Chondrocyte (in vitro differentiated cells): ENCODE measurements around the gene LRPAP1. TPM values are rescaled to one million over a fixed set of nuclear protein-coding genes. Genes with fewer than 3 reads are reported as not detected.

ENCODE experiments used
- DNase-seq: peaks from one replicate; pipeline ENCODE4 v3.0.0; 2021; ENCODE audit warnings: mixed read lengths, low spot score
- H3K27ac Mint-ChIP-seq: one replicate; pipeline ENCODE4 v1.8.0; 2021; ENCODE audit warnings: mild to moderate bottlenecking, moderate library complexity, mixed read lengths; ENCODE audit not compliant: unreplicated experiment
- H3K27me3 Mint-ChIP-seq: 2 replicates; pipeline ENCODE4 v1.8.0; 2021; ENCODE audit warnings: low read depth, mixed read lengths
- H3K36me3 Mint-ChIP-seq: 2 replicates; pipeline ENCODE4 v1.8.0; 2021; ENCODE audit warnings: low read depth, mixed read lengths
- H3K4me1 Mint-ChIP-seq: 2 replicates; pipeline ENCODE4 v1.8.0; 2021; ENCODE audit warnings: low read depth, mild to moderate bottlenecking, mixed read lengths
- H3K4me3 Mint-ChIP-seq: one replicate; pipeline ENCODE4 v1.8.0; 2021; ENCODE audit warnings: mild to moderate bottlenecking, moderate library complexity, mixed read lengths; ENCODE audit not compliant: unreplicated experiment
- H3K9me3 Mint-ChIP-seq: 2 replicates; pipeline ENCODE4 v1.8.0; 2021; ENCODE audit warnings: low read depth, mixed read lengths
- total RNA-seq: library from RNA; stranded (reverse); gene quantifications from 3 replicates; pipeline ENCODE4 v1.2.1, GENCODE V29; 2021
- TF ChIP-seq, protein P1 (sequence below): fragments of 200-600 bp; sonication (generic); IDR thresholded peaks from 2 replicates; pipeline ENCODE4 v1.5.0; 2021; ENCODE audit warnings: antibody characterized with exemption, mild to moderate bottlenecking, moderate library complexity

LRPAP1 gene
- total RNA-seq, 1 donor from 2014 or later: 135 TPM

DNA sequence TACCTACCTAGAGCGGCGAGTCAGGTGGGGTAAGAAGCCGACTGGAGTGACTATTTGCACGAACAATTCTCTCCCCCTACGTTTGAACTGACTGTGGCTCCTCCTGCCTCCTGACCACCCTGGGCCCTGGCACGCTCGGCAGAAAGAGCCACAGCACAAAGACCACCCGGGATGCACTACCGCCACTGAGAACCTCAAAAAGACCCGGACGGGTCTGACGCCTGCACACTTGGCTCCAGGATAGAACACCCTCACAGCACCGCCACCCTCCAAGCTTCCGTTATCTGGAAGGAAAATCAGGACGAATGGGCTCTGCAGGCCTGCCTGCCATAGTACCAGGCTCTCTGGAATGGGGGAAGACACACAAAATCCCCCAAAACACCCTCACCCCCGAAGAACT, 2.2 kb downstream of the LRPAP1 start:
- no peaks in the 10 kb centered on the region for H3K9me3 Mint-ChIP-seq
- TF ChIP-seq, protein P1, sequence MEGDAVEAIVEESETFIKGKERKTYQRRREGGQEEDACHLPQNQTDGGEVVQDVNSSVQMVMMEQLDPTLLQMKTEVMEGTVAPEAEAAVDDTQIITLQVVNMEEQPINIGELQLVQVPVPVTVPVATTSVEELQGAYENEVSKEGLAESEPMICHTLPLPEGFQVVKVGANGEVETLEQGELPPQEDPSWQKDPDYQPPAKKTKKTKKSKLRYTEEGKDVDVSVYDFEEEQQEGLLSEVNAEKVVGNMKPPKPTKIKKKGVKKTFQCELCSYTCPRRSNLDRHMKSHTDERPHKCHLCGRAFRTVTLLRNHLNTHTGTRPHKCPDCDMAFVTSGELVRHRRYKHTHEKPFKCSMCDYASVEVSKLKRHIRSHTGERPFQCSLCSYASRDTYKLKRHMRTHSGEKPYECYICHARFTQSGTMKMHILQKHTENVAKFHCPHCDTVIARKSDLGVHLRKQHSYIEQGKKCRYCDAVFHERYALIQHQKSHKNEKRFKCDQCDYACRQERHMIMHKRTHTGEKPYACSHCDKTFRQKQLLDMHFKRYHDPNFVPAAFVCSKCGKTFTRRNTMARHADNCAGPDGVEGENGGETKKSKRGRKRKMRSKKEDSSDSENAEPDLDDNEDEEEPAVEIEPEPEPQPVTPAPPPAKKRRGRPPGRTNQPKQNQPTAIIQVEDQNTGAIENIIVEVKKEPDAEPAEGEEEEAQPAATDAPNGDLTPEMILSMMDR: no peak
- H3K36me3 Mint-ChIP-seq: no peaks in the 10 kb centered on the region
- peaks cover 21% of the 10 kb centered on the region for H3K4me1 Mint-ChIP-seq
- no peak overlapping the region for H3K27ac Mint-ChIP-seq
- no peak overlapping the region for H3K4me3 Mint-ChIP-seq
- H3K27me3 Mint-ChIP-seq: peaks cover under 1% of the 10 kb centered on the region
- peak; percentile 37 for DNase-seq

DNA sequence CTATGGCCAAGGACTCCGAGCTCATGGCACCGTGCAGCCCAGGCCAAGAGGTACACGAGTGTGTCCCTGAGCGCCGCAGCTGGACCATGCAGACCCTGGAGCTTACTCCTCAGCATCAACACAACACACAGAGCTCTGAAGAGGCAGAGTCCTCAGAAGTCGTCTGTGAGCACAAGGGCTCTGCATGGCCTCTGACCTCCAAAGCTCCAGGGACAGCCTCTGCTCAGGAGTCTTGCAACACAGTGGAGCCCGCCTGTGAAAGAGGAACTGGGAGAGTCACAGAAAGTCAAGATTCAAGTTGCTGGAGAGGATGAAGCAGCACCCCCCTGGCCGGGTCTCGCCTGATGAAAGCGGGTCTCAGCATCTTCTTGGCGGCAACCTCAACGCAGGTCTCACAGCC, 2.9 kb downstream of the LRPAP1 start:
- no peak overlapping the region for H3K4me3 Mint-ChIP-seq
- H3K36me3 Mint-ChIP-seq: peaks cover 3% of the 10 kb centered on the region
- no peaks in the 10 kb centered on the region for H3K9me3 Mint-ChIP-seq
- no peaks in the 10 kb centered on the region for H3K27me3 Mint-ChIP-seq
- no peak overlapping the region for H3K27ac Mint-ChIP-seq
- TF ChIP-seq, protein P1: no peak
- peak; percentile 58 for DNase-seq
- H3K4me1 Mint-ChIP-seq: peaks cover 21% of the 10 kb centered on the region

DNA sequence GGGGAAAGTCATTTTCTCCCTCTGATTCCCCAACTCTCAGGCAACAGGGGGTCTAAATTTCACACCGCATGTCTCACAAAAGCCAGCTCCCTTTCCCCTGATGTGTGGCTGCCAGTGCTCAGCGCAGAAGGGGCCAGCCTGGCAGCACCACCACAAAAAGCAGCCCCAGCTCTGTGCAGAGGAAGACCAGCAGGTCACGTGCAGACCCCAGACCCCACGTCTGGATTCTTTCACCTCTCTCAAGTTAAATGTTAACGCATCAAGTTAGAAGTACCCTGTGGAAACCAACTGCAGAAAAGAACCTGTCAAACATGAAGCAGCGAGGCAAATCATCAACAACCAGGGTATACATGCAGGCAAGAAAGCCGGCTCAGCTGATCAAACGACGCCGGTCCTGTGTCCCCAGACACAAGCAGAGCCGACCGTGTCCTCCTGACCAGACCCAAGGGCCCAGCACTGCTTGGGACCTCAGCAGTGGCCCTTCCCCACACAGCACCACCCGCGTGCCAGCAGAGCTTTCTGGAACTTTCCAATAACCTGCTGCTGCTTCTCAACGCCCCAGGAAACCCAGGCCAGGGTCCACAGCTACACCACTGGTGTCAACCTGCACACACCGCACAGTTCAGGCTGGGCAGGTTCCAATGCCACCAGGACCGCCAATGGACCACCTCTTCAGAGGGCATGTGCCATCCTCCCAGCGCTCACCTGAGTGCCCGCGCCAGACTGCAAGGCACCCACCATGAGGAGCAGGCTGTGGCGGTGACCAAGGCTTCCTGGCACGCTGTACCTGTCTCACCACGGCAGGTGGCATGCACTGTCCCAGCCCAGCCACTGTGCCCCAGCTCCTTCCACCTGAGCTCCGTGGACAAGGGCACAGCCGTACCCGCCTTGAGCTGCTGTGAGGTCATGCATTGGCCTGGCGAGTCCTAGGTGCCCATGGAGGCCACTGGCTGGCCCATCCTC, 4.0 kb downstream of the LRPAP1 start:
- DNase-seq: peak; percentile 86
- Mint-ChIP-seq H3K27me3 (no peaks in the 10 kb centered on the region), H3K4me1 (peaks cover 21% of the 10 kb centered on the region), H3K36me3 (peaks cover 5% of the 10 kb centered on the region), H3K4me3 (no peak overlapping the region), H3K9me3 (no peaks in the 10 kb centered on the region), H3K27ac (no peak overlapping the region)
- TF ChIP-seq, protein P1: no peak

DNA sequence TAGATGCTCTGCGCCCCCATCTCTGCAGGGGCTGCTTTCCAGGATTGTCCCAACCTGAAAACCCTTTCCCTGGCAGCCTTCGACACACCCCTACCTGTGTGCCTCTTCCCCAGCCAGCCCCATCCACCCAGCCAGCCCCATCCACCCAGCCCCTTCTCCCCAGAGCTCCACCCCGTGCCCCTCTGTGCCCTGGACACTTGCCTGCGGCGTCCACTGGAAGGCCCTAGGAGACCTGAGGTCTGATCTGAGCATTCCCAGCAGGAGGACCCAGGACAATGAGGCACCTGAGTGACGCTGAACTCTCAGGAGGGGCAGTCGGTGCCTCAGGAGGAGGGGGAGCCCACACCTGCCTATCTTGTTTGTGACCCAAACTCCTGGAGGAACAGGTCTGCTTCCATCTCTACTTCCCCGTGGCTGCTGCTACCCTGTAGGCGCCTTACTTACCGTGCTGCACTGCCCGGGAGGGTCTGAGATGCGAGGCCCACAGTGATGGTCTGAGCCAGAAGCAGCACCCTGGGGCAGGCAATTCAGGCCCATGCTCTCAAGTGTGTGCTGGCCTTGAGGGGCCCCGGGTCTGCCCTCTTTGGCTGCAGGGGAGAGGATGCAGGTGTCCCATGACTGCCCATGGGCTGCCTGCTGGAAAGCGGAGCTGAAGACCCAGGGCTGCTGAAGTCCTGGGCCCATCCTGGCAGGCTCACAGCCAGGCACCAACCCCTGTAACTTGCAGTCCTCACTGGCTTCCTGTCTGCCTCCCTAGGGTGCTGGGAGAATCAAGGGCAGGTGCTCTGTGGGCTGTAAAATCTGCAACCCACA, 4.9 kb downstream of the LRPAP1 start:
- DNase-seq: peak; percentile 84
- TF ChIP-seq, protein P1: no peak
- Mint-ChIP-seq H3K27me3 (no peaks in the 10 kb centered on the region), H3K4me1 (peaks cover 21% of the 10 kb centered on the region), H3K27ac (no peak overlapping the region), H3K4me3 (no peak overlapping the region), H3K9me3 (no peaks in the 10 kb centered on the region), H3K36me3 (peaks cover 5% of the 10 kb centered on the region)

DNA sequence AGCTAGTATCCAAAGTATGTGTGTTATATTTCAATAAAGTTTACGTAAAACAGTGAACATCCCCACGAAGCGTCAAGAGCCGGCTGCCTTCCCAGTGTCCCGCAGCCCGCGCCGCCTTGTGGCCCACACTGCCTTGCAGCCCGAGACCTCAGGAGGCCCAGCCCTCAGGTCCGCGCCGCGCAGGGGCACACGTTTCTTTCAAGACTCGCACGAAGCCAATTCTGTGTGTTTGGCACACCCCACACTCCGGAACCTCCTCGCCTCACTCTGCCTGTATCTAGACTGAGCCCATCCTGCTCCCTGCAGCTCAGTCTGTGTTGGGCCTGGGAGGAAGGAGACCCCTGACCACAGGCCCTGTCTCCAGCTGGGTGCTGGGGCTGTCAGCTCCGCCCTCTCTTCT, 5.8 kb downstream of the LRPAP1 start:
- peak; percentile 85 for DNase-seq
- Mint-ChIP-seq H3K27ac (peak overlapping the region; percentile 32), H3K36me3 (peaks cover 5% of the 10 kb centered on the region), H3K27me3 (no peaks in the 10 kb centered on the region), H3K4me1 (peaks cover 15% of the 10 kb centered on the region), H3K9me3 (no peaks in the 10 kb centered on the region), H3K4me3 (no peak overlapping the region)
- TF ChIP-seq, protein P1: no peak
